ENCODE data around the gene PPP1R9A. TPM values are rescaled to one million over a fixed set of nuclear protein-coding genes. Genes with fewer than 3 reads are reported as not detected.

The PPP1R9A gene
- total RNA-seq, 4 donors from 2014 or later = 15.7 to 37.6 (median 27.6) TPM

DNA sequence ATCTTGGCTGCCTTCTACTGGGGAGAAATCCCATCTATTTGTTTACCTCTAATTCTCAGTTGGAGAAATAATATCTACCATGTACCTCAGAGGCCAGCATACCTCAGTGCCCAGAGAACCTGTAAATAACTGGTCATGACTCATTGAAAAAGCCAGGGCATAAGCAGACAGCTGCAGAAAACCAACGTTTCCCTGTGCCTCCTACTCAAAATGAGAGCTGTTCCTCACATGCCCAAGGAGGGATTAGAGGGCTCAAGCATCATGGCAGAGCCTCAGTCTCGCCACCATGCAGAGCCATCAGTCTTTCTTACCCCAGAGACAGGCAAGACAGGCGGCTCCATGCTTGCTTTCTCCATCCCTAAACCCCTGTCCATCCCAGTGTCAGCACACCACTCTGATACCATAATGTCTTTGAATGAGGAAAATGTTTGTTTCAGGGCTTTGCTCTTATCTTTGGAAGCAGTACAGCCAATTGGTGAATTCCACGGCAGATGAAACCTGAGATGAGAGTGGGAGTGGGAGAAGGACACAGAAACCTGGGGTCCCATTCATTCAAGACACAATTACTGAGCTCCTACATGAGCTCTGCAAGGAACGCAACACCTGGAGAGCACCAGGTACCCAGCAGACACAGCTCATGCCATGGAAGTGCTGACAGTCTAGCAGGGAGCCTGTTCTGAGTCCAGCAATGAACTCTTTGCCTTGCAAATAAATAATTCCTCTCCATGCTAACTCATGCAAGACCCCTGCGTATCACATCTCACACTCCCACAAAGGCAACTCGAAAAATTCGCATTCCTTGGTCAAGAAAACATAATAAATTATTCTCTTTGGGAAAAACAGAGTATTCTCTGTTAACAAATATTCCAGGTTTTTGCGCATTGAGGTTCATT lies 395.9 kb downstream of the PPP1R9A start:
- Histone ChIP-seq H3K4me3 (no peak overlapping the region), H3K27ac (no peak overlapping the region), H3K36me3 (no peaks in the 10 kb centered on the region), H3K9me3 (no peaks in the 10 kb centered on the region), H3K4me1 (no peaks in the 10 kb centered on the region), H3K27me3 (no peaks in the 10 kb centered on the region)
- TF ChIP-seq POLR2A (IDR thresholded peaks at IDR 0.05) = no peak
- TF ChIP-seq, protein P1, sequence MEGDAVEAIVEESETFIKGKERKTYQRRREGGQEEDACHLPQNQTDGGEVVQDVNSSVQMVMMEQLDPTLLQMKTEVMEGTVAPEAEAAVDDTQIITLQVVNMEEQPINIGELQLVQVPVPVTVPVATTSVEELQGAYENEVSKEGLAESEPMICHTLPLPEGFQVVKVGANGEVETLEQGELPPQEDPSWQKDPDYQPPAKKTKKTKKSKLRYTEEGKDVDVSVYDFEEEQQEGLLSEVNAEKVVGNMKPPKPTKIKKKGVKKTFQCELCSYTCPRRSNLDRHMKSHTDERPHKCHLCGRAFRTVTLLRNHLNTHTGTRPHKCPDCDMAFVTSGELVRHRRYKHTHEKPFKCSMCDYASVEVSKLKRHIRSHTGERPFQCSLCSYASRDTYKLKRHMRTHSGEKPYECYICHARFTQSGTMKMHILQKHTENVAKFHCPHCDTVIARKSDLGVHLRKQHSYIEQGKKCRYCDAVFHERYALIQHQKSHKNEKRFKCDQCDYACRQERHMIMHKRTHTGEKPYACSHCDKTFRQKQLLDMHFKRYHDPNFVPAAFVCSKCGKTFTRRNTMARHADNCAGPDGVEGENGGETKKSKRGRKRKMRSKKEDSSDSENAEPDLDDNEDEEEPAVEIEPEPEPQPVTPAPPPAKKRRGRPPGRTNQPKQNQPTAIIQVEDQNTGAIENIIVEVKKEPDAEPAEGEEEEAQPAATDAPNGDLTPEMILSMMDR (IDR thresholded peaks at IDR 0.05) = no peak
- TF ChIP-seq EP300 (IDR thresholded peaks at IDR 0.05) = no peak
- 64 to 65% methylated on average over 9 of the region's 9 CpGs for WGBS, 2 donors
- no peak for DNase-seq (ENCODE audit: low spot score in 2 of 2)

DNA sequence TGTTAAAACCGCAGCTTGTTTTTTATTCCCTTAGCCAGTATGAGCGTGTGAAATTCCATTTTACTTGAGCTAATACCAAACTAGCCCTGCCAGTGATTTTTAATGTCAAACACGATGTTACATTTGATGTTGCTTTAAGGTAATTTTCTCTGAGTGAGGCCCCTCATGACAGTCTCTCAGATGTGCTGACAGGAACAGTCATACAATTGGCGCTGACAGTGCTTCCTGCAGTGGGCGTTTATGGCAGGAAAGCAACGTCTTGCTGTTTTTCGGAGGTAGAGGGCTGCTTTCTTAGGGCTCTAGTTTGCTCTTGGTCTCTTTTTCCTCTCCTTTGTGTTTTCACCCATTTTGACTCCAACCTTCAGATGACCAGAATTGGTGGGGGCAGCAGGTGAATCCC lies 397.6 kb downstream of the PPP1R9A start:
- WGBS, 2 donors = 65 to 73% methylated on average over 7 of the region's 7 CpGs
- no peaks in the 10 kb centered on the region for H3K36me3 ChIP-seq
- TF ChIP-seq EP300 (IDR thresholded peaks at IDR 0.05) (no peak), POLR2A (IDR thresholded peaks at IDR 0.05) (no peak)
- TF ChIP-seq, protein P1 (IDR thresholded peaks at IDR 0.05) = no peak

DNA sequence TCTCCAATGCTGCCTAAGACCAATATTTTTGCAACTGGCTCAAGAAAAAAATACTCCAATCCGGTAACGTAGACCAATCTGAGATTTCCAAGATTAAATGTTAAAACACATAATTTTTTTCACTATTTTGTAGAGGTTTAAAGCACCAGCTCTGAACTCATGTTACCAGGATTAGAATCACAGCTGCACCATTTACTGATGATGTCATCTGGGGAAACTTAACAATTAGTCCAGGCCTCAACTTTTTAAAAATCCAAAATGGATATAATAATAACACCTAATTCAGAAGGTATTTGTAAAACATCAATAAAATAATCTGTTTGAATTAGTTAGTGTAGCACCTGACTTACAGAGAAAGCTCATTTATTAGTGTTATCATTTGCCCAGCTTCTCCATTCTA lies 402.6 kb downstream of the PPP1R9A start:
- Histone ChIP-seq H3K36me3 (no peaks in the 10 kb centered on the region), H3K4me1 (no peaks in the 10 kb centered on the region), H3K4me3 (no peak overlapping the region), H3K9me3 (no peaks in the 10 kb centered on the region), H3K27ac (no peak overlapping the region), H3K27me3 (no peaks in the 10 kb centered on the region)
- WGBS, 2 donors = 80 to 84% methylated on average over 2 of the region's 2 CpGs
- TF ChIP-seq POLR2A (IDR thresholded peaks at IDR 0.05) (no peak), EP300 (IDR thresholded peaks at IDR 0.05) (no peak)
- TF ChIP-seq, protein P1 (IDR thresholded peaks at IDR 0.05) = no peak
- DNase-seq (ENCODE audit: low spot score in 2 of 2) = no peak

More for the DNA sequence above, 397.6 kb downstream of the PPP1R9A start:
- Histone ChIP-seq H3K9me3 (no peaks in the 10 kb centered on the region), H3K4me1 (no peaks in the 10 kb centered on the region), H3K4me3 (no peak overlapping the region), H3K27me3 (no peaks in the 10 kb centered on the region), H3K27ac (no peak overlapping the region)
- no peak for DNase-seq (ENCODE audit: low spot score in 2 of 2)

DNA sequence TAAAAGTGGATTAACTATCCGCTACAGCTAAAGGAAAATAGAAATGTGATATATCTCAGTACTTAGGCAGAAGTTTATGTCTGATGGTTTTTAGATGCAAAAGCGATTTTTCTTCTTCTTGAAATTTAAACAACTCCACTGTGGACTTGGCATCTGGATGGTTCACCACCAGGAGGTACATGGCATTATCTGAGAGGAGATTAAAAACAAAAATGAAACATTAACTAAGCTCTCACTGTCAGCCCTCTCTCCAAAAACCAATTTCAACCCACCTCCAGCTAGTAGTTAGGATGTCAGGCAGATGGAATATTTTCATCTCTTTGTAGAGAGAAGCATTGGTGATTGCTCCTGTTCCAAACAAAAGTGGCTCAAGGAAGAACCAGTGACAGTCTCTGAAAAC lies 404.0 kb downstream of the PPP1R9A start:
- Histone ChIP-seq H3K9me3 (no peaks in the 10 kb centered on the region), H3K27ac (no peak overlapping the region), H3K4me3 (no peak overlapping the region), H3K27me3 (no peaks in the 10 kb centered on the region), H3K36me3 (no peaks in the 10 kb centered on the region), H3K4me1 (no peaks in the 10 kb centered on the region)
- DNase-seq (ENCODE audit: low spot score in 2 of 2) = no peak
- 85 to 94% methylated on average over 2 of the region's 2 CpGs for WGBS, 2 donors
- no peak for TF ChIP-seq POLR2A (IDR thresholded peaks at IDR 0.05)
- TF ChIP-seq, protein P1 (IDR thresholded peaks at IDR 0.05) = no peak
- TF ChIP-seq EP300 (IDR thresholded peaks at IDR 0.05) = no peak

DNA sequence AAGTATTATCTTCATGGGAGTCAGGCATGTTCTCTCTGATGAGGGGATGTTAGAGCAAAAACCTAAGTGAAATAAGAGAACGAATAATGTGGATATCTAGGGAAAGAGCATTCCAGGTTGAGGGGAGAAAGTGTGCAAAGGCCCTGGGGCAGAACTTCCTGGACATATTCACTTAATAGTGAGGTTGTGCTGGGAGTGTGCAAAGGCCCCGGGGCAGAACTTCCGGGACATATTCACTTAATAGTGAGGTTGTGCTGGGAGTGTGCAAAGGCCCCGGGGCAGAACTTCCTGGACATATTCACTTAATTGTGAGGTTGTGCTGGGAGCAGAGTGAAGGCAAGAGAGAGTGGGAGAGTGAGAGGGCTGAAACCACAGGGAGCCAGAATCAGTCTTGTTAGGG lies 405.2 kb downstream of the PPP1R9A start:
- TF ChIP-seq EP300 (IDR thresholded peaks at IDR 0.05) = no peak
- no peaks in the 10 kb centered on the region for H3K27me3 ChIP-seq
- WGBS, 2 donors = 78 to 83% methylated on average over 4 of the region's 4 CpGs
- H3K9me3 ChIP-seq = no peaks in the 10 kb centered on the region
- H3K27ac ChIP-seq = no peak overlapping the region
- no peak overlapping the region for H3K4me3 ChIP-seq
- H3K4me1 ChIP-seq = no peaks in the 10 kb centered on the region
- no peaks in the 10 kb centered on the region for H3K36me3 ChIP-seq
- DNase-seq (ENCODE audit: low spot score in 2 of 2) = no peak

Measured in tibial nerve (tissue), 4 donors.